ENCODE results near the gene KCNQ1.

The KCNQ1 gene

GRCh38 chr11:2399488-2400068 lies 45.2 kb upstream of the KCNQ1 start:
- peak overlapping the region; percentile 82 for H3K4me3 ChIP-seq (ENCODE audit: low read depth, low read length)
- TF ChIP-seq, protein P1, sequence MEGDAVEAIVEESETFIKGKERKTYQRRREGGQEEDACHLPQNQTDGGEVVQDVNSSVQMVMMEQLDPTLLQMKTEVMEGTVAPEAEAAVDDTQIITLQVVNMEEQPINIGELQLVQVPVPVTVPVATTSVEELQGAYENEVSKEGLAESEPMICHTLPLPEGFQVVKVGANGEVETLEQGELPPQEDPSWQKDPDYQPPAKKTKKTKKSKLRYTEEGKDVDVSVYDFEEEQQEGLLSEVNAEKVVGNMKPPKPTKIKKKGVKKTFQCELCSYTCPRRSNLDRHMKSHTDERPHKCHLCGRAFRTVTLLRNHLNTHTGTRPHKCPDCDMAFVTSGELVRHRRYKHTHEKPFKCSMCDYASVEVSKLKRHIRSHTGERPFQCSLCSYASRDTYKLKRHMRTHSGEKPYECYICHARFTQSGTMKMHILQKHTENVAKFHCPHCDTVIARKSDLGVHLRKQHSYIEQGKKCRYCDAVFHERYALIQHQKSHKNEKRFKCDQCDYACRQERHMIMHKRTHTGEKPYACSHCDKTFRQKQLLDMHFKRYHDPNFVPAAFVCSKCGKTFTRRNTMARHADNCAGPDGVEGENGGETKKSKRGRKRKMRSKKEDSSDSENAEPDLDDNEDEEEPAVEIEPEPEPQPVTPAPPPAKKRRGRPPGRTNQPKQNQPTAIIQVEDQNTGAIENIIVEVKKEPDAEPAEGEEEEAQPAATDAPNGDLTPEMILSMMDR (IDR thresholded peaks at IDR 0.05; ENCODE audit: borderline replicate concordance, insufficient read depth, low read depth, low read length) = no peak

- H3K4me3 ChIP-seq (ENCODE audit: low read depth, low read length) = peak within 1 kb of the TSS; percentile 100
- TF ChIP-seq, protein P1 (IDR thresholded peaks at IDR 0.05; ENCODE audit: borderline replicate concordance, insufficient read depth, low read depth, low read length) = peak; percentile 98
These were observed 44.6 kb upstream of the KCNQ1 start, which contains the start of gene TSSC4 for GRCh38 chr11:2400069-2400761. TSSC4 (plus strand) TSS chr11:2400750; CDS start chr11:2402634, 1,884 bp downstream.

DNA sequence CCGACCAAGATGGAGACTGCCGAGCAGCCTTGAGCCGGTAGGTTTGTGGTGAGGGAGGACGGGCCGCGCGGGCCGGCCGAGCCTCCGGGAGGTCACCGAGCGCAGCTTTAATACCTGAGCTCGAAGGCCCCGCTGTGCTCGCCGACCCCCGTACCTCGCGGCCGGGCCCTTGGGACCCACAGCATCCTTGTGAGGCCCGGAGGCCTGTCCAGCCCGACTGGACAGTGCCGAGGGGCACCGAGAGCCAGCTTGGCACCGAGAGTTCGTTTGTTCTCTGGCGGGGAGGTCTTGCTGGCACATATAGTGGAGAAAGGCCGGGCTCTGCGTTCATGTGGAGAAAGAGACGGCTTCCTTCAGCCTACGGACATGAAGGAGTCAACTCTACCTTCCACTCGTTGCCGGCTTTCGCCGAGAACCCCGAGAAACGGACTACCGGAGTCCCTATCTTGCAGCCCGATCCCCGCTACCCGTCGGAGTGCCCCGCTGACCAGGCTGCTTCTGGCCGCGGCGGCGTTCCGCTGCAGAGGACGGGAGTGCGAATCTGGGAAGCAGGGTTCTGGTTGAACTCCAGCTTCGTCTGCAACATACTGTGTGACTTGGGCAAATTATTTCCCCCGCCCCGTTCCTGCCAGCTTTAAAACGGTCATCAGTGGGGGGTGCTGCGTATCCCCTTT lies 43.9 kb upstream of the KCNQ1 start:
- TF ChIP-seq, protein P1 (IDR thresholded peaks at IDR 0.05; ENCODE audit: borderline replicate concordance, insufficient read depth, low read depth, low read length) = no peak
- H3K4me3 ChIP-seq (ENCODE audit: low read depth, low read length) = peak overlapping the region; percentile 100

GRCh38 chr11:2401436-2401984 lies 43.3 kb upstream of the KCNQ1 start:
- TF ChIP-seq, protein P1 (IDR thresholded peaks at IDR 0.05; ENCODE audit: borderline replicate concordance, insufficient read depth, low read depth, low read length) = peak; percentile 40; the same call in 1 of the 2 replicates
- H3K4me3 ChIP-seq (ENCODE audit: low read depth, low read length) = peak overlapping the region; percentile 100

GRCh38 chr11:2402106-2402505 lies 42.7 kb upstream of the KCNQ1 start:
- TF ChIP-seq, protein P1 (IDR thresholded peaks at IDR 0.05; ENCODE audit: borderline replicate concordance, insufficient read depth, low read depth, low read length) = no peak
- no peak overlapping the region for H3K4me3 ChIP-seq (ENCODE audit: low read depth, low read length)

DNA sequence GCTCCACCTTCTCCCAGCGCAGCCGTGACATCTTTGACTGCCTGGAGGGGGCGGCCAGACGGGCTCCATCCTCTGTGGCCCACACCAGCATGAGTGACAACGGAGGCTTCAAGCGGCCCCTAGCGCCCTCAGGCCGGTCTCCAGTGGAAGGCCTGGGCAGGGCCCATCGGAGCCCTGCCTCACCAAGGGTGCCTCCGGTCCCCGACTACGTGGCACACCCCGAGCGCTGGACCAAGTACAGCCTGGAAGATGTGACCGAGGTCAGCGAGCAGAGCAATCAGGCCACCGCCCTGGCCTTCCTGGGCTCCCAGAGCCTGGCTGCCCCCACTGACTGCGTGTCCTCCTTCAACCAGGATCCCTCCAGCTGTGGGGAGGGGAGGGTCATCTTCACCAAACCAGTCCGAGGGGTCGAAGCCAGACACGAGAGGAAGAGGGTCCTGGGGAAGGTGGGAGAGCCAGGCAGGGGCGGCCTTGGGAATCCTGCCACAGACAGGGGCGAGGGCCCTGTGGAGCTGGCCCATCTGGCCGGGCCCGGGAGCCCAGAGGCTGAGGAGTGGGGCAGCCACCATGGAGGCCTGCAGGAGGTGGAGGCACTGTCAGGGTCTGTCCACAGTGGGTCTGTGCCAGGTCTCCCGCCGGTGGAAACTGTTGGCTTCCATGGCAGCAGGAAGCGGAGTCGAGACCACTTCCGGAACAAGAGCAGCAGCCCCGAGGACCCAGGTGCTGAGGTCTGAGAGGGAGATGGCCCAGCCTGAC lies 41.7 kb upstream of the KCNQ1 start:
- TF ChIP-seq, protein P1 (IDR thresholded peaks at IDR 0.05; ENCODE audit: borderline replicate concordance, insufficient read depth, low read depth, low read length) = no peak
- no peak overlapping the region for H3K4me3 ChIP-seq (ENCODE audit: low read depth, low read length)

All from GM12875 (cell line).